Natural killer cell (primary cell): ENCODE measurements around the gene ETV6. TPM values are rescaled to one million over a fixed set of nuclear protein-coding genes. Genes with fewer than 3 reads are reported as not detected.

Source experiments
- ATAC-seq, 3 donors: fragments of 150-1000 bp in 2 of 3; fragments of 200-7000 bp in 1 of 3; cut with Tn5 transposase; 1 replicate in 1 of 3; 2 replicates in 2 of 3; pipeline ENCODE4 v1.10.0; 2021; ENCODE audit warnings: mild to moderate bottlenecking in 2 of 3, moderate library complexity in 2 of 3
- DNase-seq, 2 donors: peaks; one replicate each; pipeline versions ENCODE4 v3.0.0 to v3.0.0-alpha.2; 2013 to 2021; ENCODE audit warnings: mixed read lengths in 1 of 2
- H3K27ac ChIP-seq: one replicate; pipeline ENCODE4 v1.5.1; 2013; ENCODE audit warnings: mild to moderate bottlenecking, low read length
- H3K27me3 ChIP-seq: one replicate; pipeline ENCODE4 v1.6.1; 2013; ENCODE audit warnings: low read length; ENCODE audit not compliant: control insufficient read depth, insufficient read depth
- H3K36me3 ChIP-seq: one replicate; pipeline ENCODE4 v1.6.1; 2013; ENCODE audit warnings: low read length; ENCODE audit not compliant: control insufficient read depth, insufficient read depth
- H3K4me1 ChIP-seq: one replicate; pipeline ENCODE4 v1.6.1; 2013; ENCODE audit warnings: low read length; ENCODE audit not compliant: control insufficient read depth, insufficient read depth
- H3K4me3 ChIP-seq: one replicate; pipeline ENCODE4 v1.5.1; 2013; ENCODE audit warnings: low read length
- H3K9me3 ChIP-seq: one replicate; pipeline ENCODE4 v1.6.1; 2013; ENCODE audit warnings: low read length; ENCODE audit not compliant: control insufficient read depth, insufficient read depth
- H3K27ac Mint-ChIP-seq, 2 donors: one replicate each; pipeline ENCODE4 v1.8.0; 2022; ENCODE audit warnings: mild to moderate bottlenecking in 2 of 2, mixed read lengths in 2 of 2, moderate library complexity in 1 of 2
- H3K27me3 Mint-ChIP-seq, 2 donors: one replicate each; pipeline ENCODE4 v1.8.0; 2022; ENCODE audit warnings: low read depth in 2 of 2, mixed read lengths in 2 of 2
- H3K36me3 Mint-ChIP-seq: one replicate; pipeline ENCODE4 v1.8.0; 2022; ENCODE audit warnings: mixed read lengths
- H3K4me1 Mint-ChIP-seq, 2 donors: one replicate each; pipeline ENCODE4 v1.8.0; 2022; ENCODE audit warnings: mixed read lengths in 2 of 2
- H3K4me3 Mint-ChIP-seq: one replicate; pipeline ENCODE4 v1.8.0; 2022; ENCODE audit warnings: mild to moderate bottlenecking, moderate library complexity, mixed read lengths
- H3K9me3 Mint-ChIP-seq, 2 donors: one replicate each; pipeline ENCODE4 v1.8.0; 2022; ENCODE audit warnings: mixed read lengths in 2 of 2
- CTCF ChIP-seq: fragments of 200-600 bp; IDR thresholded peaks from one replicate; pipeline ENCODE4 v1.8.0; 2022; ENCODE audit warnings: antibody characterized with exemption
- WGBS: methylation state at CpG from one replicate; pipeline ENCODE4 v1.1.7; 2013; ENCODE audit warnings: missing lambda C conversion rate; ENCODE audit not compliant: insufficient coverage; 5-methylcytosine and 5-hydroxymethylcytosine counted together
- intact Hi-C: fragments of 100-400 bp; cut with micrococcal nuclease; formaldehyde crosslinking; loops from one replicate; pipeline ENCODE4 v1.14.2; 2022
- total RNA-seq, 4 donors: library from RNA; stranded (reverse); fragments of 120-200 nt in 1 of 4; gene quantifications; one replicate each; pipeline versions ENCODE4 v1.2.3 to v1.2.4, GENCODE V29; 2013 to 2022

Gene ETV6
- total RNA-seq, 3 donors from 2014 or later (not counting 1 experiment from before 2014, with no cell fraction given) = 38.9 to 49.5 (median 40.6) TPM

GRCh38 chr12:11668611-11669010, 19.1 kb downstream of the ETV6 start:
- Histone ChIP-seq H3K9me3 (no peaks in the 10 kb centered on the region), H3K4me3 (no peak overlapping the region), H3K27me3 (no peaks in the 10 kb centered on the region), H3K36me3 (no peaks in the 10 kb centered on the region), H3K27ac (no peak overlapping the region), H3K4me1 (peaks cover 35% of the 10 kb centered on the region)
- Mint-ChIP-seq H3K36me3 (no peaks in the 10 kb centered on the region), H3K9me3 (no peaks in the 10 kb centered on the region), H3K4me3 (no peak overlapping the region), H3K27me3 (no peaks in the 10 kb centered on the region), H3K4me1 (peaks cover 72 to 81% of the 10 kb centered on the region in 2 donors), H3K27ac (no peak overlapping the region)
- intact Hi-C loops = no loop called here
- WGBS = 59% methylated on average over 6 of the region's 6 CpGs
- DNase-seq (no peak), ATAC-seq (no peak)
- TF ChIP-seq CTCF = no peak

GRCh38 chr12:11669348-11669747, 19.9 kb downstream of the ETV6 start:
- H3K27ac Mint-ChIP-seq = no peak overlapping the region
- H3K4me1 Mint-ChIP-seq = peaks cover 73 to 80% of the 10 kb centered on the region in 2 donors
- Histone ChIP-seq H3K27ac (no peak overlapping the region), H3K9me3 (no peaks in the 10 kb centered on the region), H3K27me3 (no peaks in the 10 kb centered on the region), H3K4me3 (no peak overlapping the region), H3K4me1 (peaks cover 35% of the 10 kb centered on the region), H3K36me3 (no peaks in the 10 kb centered on the region)
- DNase-seq = no peak
- no peak for TF ChIP-seq CTCF
- H3K36me3 Mint-ChIP-seq = no peaks in the 10 kb centered on the region
- no peaks in the 10 kb centered on the region for H3K27me3 Mint-ChIP-seq
- H3K4me3 Mint-ChIP-seq = no peak overlapping the region
- ATAC-seq = no peak
- WGBS = 64% methylated on average over 5 of the region's 5 CpGs
- no peaks in the 10 kb centered on the region for H3K9me3 Mint-ChIP-seq
- intact Hi-C loops = no loop called here

- DNase-seq (no peak), ATAC-seq (peak in 1 of 3 donors; percentile 39)
- no peak overlapping the region for H3K4me3 ChIP-seq
- no peaks in the 10 kb centered on the region for H3K9me3 Mint-ChIP-seq
- H3K27me3 ChIP-seq = no peaks in the 10 kb centered on the region
- no peaks in the 10 kb centered on the region for H3K36me3 ChIP-seq
- H3K4me1 ChIP-seq = peaks cover 20% of the 10 kb centered on the region
- peak overlapping the region in 1 of 2 donors; percentile 3 for H3K27ac Mint-ChIP-seq
- no peak overlapping the region for H3K4me3 Mint-ChIP-seq
- peaks cover 64 to 71% of the 10 kb centered on the region in 2 donors for H3K4me1 Mint-ChIP-seq
- H3K27me3 Mint-ChIP-seq = no peaks in the 10 kb centered on the region
- intact Hi-C loops = no loop called here
- 64% methylated on average over 18 of the region's 18 CpGs for WGBS
- H3K9me3 ChIP-seq = no peaks in the 10 kb centered on the region
- H3K27ac ChIP-seq = no peak overlapping the region
- TF ChIP-seq CTCF = no peak
- no peaks in the 10 kb centered on the region for H3K36me3 Mint-ChIP-seq
These were observed 23.1 kb downstream of the ETV6 start for GRCh38 chr12:11672256-11673191.
